ENCODE measurements around the gene LRRC4B.
"Not testable (repeated sequence)": the region's sequence is repeated elsewhere in the genome, so short reads cannot be mapped to it uniquely, and the experiment has no call there.

Gene LRRC4B

GRCh38 chr19:50551034-50551714 is 17.1 kb downstream of the LRRC4B start:
- no peak for DNase-seq

GRCh38 chr19:50550594-50550966 is 17.7 kb downstream of the LRRC4B start:
- DNase-seq, result no peak

GRCh38 chr19:50549927-50550593 is 18.2 kb downstream of the LRRC4B start:
- no peak for DNase-seq

- DNase-seq, result peak; percentile 50
These were observed 18.9 kb downstream of the LRRC4B start for GRCh38 chr19:50549059-50549926.

GRCh38 chr19:50548191-50549058 is 19.8 kb downstream of the LRRC4B start:
- DNase-seq, result no peak

- peak; percentile 67 for DNase-seq
These were observed 20.6 kb downstream of the LRRC4B start for GRCh38 chr19:50547385-50548190.

- no peak for DNase-seq
These were observed 21.6 kb downstream of the LRRC4B start for GRCh38 chr19:50546527-50547221.

GRCh38 chr19:50542943-50543342 is 25.3 kb downstream of the LRRC4B start:
- no peak for DNase-seq

GRCh38 chr19:50537769-50538230 is 30.4 kb downstream of the LRRC4B start:
- peak; percentile 66 for DNase-seq

GRCh38 chr19:50537306-50537685 is 30.9 kb downstream of the LRRC4B start:
- no peak for DNase-seq

- no peak for DNase-seq
These were observed 31.5 kb downstream of the LRRC4B start for GRCh38 chr19:50536662-50537305.

GRCh38 chr19:50535672-50536187 is 32.5 kb downstream of the LRRC4B start:
- no peak for DNase-seq

GRCh38 chr19:50534478-50534877 is 33.8 kb downstream of the LRRC4B start:
- no peak for DNase-seq

- no peak for DNase-seq
These were observed 35.3 kb downstream of the LRRC4B start for GRCh38 chr19:50532952-50533351.

- no peak for DNase-seq
These were observed 37.0 kb downstream of the LRRC4B start for GRCh38 chr19:50531171-50531612.

- not testable (repeated sequence) for DNase-seq
These were observed 40.2 kb downstream of the LRRC4B start for GRCh38 chr19:50528052-50528451.

GRCh38 chr19:50522881-50523280 is 45.4 kb downstream of the LRRC4B start:
- no peak for DNase-seq

- no peak for DNase-seq
These were observed 47.3 kb downstream of the LRRC4B start for GRCh38 chr19:50520822-50521465.

GRCh38 chr19:50519006-50519575 is 49.1 kb downstream of the LRRC4B start:
- no peak for DNase-seq
